A549 treated with AZD9567 at 1 μM for 4 hours (cell line): ENCODE data around the gene MCRIP1. TPM values are rescaled to one million over a fixed set of nuclear protein-coding genes. Genes with fewer than 3 reads are reported as not detected.

Source experiments
- total RNA-seq: library from RNA; stranded (reverse); fragments of 200-300 nt; extraction: Qiagen RNA extraction; gene quantifications from 5 replicates; pipeline ENCODE4 v1.2.3, GENCODE V29; 2022; ENCODE audit not compliant: insufficient read depth

Gene MCRIP1
- total RNA-seq = 94.0 to 106 TPM (median 105 TPM) in 5 replicates

GRCh38 chr17:81833160-81833920 lies at the start of gene MCRIP1:
TSS of gene MCRIP1 (minus strand) at chr17:81833291. CDS start at chr17:81824506, 8,785 bp downstream.

GRCh38 chr17:81870981-81871386 lies 37.9 kb upstream of the MCRIP1 start, which contains the start of gene ARHGDIA:
TSS of gene ARHGDIA (minus strand) at chr17:81871337. CDS start at chr17:81869930, 1,407 bp downstream.

GRCh38 chr17:81859906-81860755 lies 27.0 kb upstream of the MCRIP1 start, which contains the start of gene P4HB:
TSS of gene P4HB (minus strand) at chr17:81860535. CDS start at chr17:81860471, 64 bp downstream.

GRCh38 chr17:81834831-81835267 lies 1.8 kb upstream of the MCRIP1 start, which contains the start of gene PPP1R27:
TSS of gene PPP1R27 (minus strand) at chr17:81835050. CDS start at chr17:81834953, 97 bp downstream.

GRCh38 chr17:81803728-81804558 lies 29.1 kb downstream of the MCRIP1 start, which contains the start of gene GCGR:
TSS of gene GCGR (plus strand) at chr17:81804150. CDS start at chr17:81809019, 4,869 bp downstream.

Other genes with a start within 250 kb of the MCRIP1 start
- 88.7 to 101 TPM (median 98.7 TPM) in 5 replicates for gene NPLOC4, start 196.2 kb downstream of the MCRIP1 start, total RNA-seq
- 4.2 to 5.2 TPM (median 4.8 TPM) in 5 replicates for gene TSPAN10, start 196.1 kb downstream of the MCRIP1 start, total RNA-seq
- gene PDE6G, start 176.7 kb downstream of the MCRIP1 start, total RNA-seq = 1.8 to 2.8 TPM (median 2.2 TPM) in 4 of 5 replicates, not detected in the other
- 29.0 to 66.0 TPM (median 60.7 TPM) in 5 replicates for gene OXLD1, start 166.7 kb downstream of the MCRIP1 start, total RNA-seq
- gene CCDC137, start 166.6 kb downstream of the MCRIP1 start, total RNA-seq = 51.6 to 68.7 TPM (median 63.4 TPM) in 5 replicates
- 42.6 to 53.2 TPM (median 50.4 TPM) in 5 replicates for gene ARL16, start 149.5 kb downstream of the MCRIP1 start, total RNA-seq
- gene HGS, start 149.3 kb downstream of the MCRIP1 start, total RNA-seq = 127 to 213 TPM (median 208 TPM) in 5 replicates
- gene MRPL12, start 129.9 kb downstream of the MCRIP1 start, total RNA-seq = 183 to 322 TPM (median 292 TPM) in 5 replicates
- gene SLC25A10, start 121.0 kb downstream of the MCRIP1 start, total RNA-seq = 41.8 to 47.4 TPM (median 45.7 TPM) in 5 replicates
- gene GCGR, start 29.1 kb downstream of the MCRIP1 start, total RNA-seq = 0.23 to 0.34 TPM (median 0.27 TPM) in 4 of 5 replicates, not detected in the other
- 0.26 to 0.38 TPM (median 0.29 TPM) in 3 of 5 replicates, not detected in the others for gene PPP1R27, start 1.8 kb upstream of the MCRIP1 start, total RNA-seq
- gene P4HB, start 27.2 kb upstream of the MCRIP1 start, total RNA-seq = 687 to 859 TPM (median 711 TPM) in 5 replicates
- gene ARHGDIA, start 38.0 kb upstream of the MCRIP1 start, total RNA-seq = 554 to 671 TPM (median 613 TPM) in 5 replicates
- 198 to 235 TPM (median 220 TPM) in 5 replicates for gene ALYREF, start 58.3 kb upstream of the MCRIP1 start, total RNA-seq
- gene ANAPC11, start 58.4 kb upstream of the MCRIP1 start, total RNA-seq = 168 to 303 TPM (median 290 TPM) in 5 replicates
- 0.28 to 0.60 TPM (median 0.49 TPM) in 4 of 5 replicates, not detected in the other for gene NPB, start 68.9 kb upstream of the MCRIP1 start, total RNA-seq
- gene PCYT2, start 78.1 kb upstream of the MCRIP1 start, total RNA-seq = 17.3 to 20.1 TPM (median 19.1 TPM) in 5 replicates
- gene SIRT7, start 84.9 kb upstream of the MCRIP1 start, total RNA-seq = 30.1 to 52.5 TPM (median 49.2 TPM) in 5 replicates
- 22.5 to 38.3 TPM (median 33.1 TPM) in 5 replicates for gene MAFG, start 94.4 kb upstream of the MCRIP1 start, total RNA-seq
- 80.7 to 124 TPM (median 87.4 TPM) in 5 replicates for gene PYCR1, start 104.0 kb upstream of the MCRIP1 start, total RNA-seq
- gene MYADML2, start 113.9 kb upstream of the MCRIP1 start, total RNA-seq = not detected in 5 replicates
- gene NOTUM, start 127.9 kb upstream of the MCRIP1 start, total RNA-seq = 0.23 to 0.62 TPM (median 0.33 TPM) in 4 of 5 replicates, not detected in the other
- 20.2 to 29.6 TPM (median 27.4 TPM) in 5 replicates for gene ASPSCR1, start 144.3 kb upstream of the MCRIP1 start, total RNA-seq
- 163 to 207 TPM (median 195 TPM) in 5 replicates for gene CENPX, start 189.6 kb upstream of the MCRIP1 start, total RNA-seq
- gene LRRC45, start 190.0 kb upstream of the MCRIP1 start, total RNA-seq = 7.8 to 17.0 TPM (median 14.7 TPM) in 5 replicates
- 19.0 to 41.3 TPM (median 38.5 TPM) in 5 replicates for gene RAC3, start 198.4 kb upstream of the MCRIP1 start, total RNA-seq
- 76.5 to 117 TPM (median 111 TPM) in 5 replicates for gene DCXR, start 204.4 kb upstream of the MCRIP1 start, total RNA-seq
- gene RFNG, start 218.5 kb upstream of the MCRIP1 start, total RNA-seq = 20.8 to 24.8 TPM (median 24.4 TPM) in 5 replicates
- 120 to 154 TPM (median 137 TPM) in 5 replicates for gene GPS1, start 218.6 kb upstream of the MCRIP1 start, total RNA-seq
- gene DUS1L, start 232.5 kb upstream of the MCRIP1 start, total RNA-seq = 74.1 to 147 TPM (median 143 TPM) in 5 replicates